Right cardiac atrium (tissue), 5 donors: Measurements from ENCODE around the gene RBM19. TPM values are rescaled to one million over a fixed set of nuclear protein-coding genes. Genes with fewer than 3 reads are reported as not detected.
A peak's percentile ranks its signal among the peaks of the same experiment; 100 is the strongest.
"Not testable (repeated sequence)": the region's sequence is repeated elsewhere in the genome, so short reads cannot be mapped to it uniquely, and the experiment has no call there.

Source experiments
- ATAC-seq, 2 donors: fragments of 200-7000 bp; cut with Tn5 transposase; one replicate each; pipeline versions ENCODE4 v1.8.0 to v1.9.1; 2020; ENCODE audit warnings: moderate library complexity in 2 of 2, mild to moderate bottlenecking in 1 of 2
- DNase-seq, 3 donors: peaks; one replicate each; pipeline ENCODE4 v3.0.0-alpha.2; 2020
- H3K27ac ChIP-seq: one replicate; pipeline ENCODE4 v1.5.1; 2013; ENCODE audit warnings: mild to moderate bottlenecking, low read length, control low read depth, moderate library complexity
- H3K27me3 ChIP-seq: one replicate; pipeline ENCODE4 v1.6.1; 2013; ENCODE audit not compliant: control insufficient read depth, insufficient read depth
- H3K4me1 ChIP-seq: one replicate; pipeline ENCODE4 v1.6.1; 2013; ENCODE audit warnings: low read length; ENCODE audit not compliant: control insufficient read depth, insufficient read depth
- H3K4me3 ChIP-seq: one replicate; pipeline ENCODE4 v1.5.1; 2013; ENCODE audit warnings: low read length, control low read depth
- H3K9me3 ChIP-seq: one replicate; pipeline ENCODE4 v1.6.1; 2013; ENCODE audit warnings: low read length; ENCODE audit not compliant: control insufficient read depth
- WGBS: extraction: QIAGEN DNeasy Blood & Tissue Kit; methylation state at CpG from one replicate; pipeline ENCODE4 v1.1.7; 2013; 5-methylcytosine and 5-hydroxymethylcytosine counted together
- intact Hi-C, 4 donors: fragments of 100-400 bp; cut with DNase I; formaldehyde crosslinking; loops; one replicate each; pipeline versions ENCODE4 v1.11.0 to v1.14.0; 2022 to 2023
- polyA plus RNA-seq: library from polyadenylated mRNA; stranded (reverse); fragments of 200-250 nt; gene quantifications from one replicate; pipeline ENCODE4 v1.2.3, GENCODE V29; 2013
- total RNA-seq, 4 donors: library from RNA; stranded (reverse); fragmentation: NEBNext Ultra II Directional; extraction: Animal tissue kit (Norgen Biotek cat#: 25700); gene quantifications; one replicate each; pipeline ENCODE4 v1.2.1, GENCODE V29; 2021
- donor health status: healthy with polysubstance abuse.
- donor health status: DM: no; HTN: yes; CAD: no.
- donor health status: DM: no; HTN: no; CAD: no.
- donor health status: DM: no; HTN: yes; CAD: no; lungs with severe emphysema.
- donor health status: DM: yes; HTN: yes; CAD: no.

Gene RBM19
- total and polyA plus RNA-seq, 5 donors = 12.7 to 21.7 (median 17.1) TPM

DNA sequence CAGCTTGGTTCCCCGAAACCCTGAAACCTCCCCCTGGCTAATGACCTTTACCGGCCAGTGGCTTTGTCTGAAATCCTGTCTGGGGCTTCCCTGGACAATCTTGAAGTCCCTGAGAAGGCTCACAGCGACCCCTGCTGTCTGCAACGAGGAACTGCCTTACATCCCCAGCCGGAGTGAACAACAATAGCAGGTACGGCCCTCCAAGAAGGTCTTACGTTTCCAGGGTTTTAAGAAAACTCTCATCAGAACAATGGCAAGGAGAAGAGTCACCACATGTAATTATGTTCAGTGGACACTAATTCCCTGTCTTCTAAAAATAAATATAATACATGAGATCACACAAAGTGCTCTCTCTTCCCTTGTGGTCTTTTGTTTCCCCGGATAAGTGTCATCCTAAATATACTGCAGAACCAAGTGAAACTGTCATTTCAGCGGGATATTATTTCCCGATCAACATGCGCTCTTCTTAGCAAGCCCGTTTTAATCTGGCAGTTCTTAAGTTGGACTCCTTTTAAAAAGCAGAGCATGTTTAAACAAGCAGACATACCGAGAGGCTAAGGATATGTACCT lies 53.3 kb downstream of the RBM19 start:
- no peaks in the 10 kb centered on the region for H3K9me3 ChIP-seq
- H3K27me3 ChIP-seq = no peaks in the 10 kb centered on the region
- DNase-seq = peak; percentile 53 to 81 (median 75)
- no peak overlapping the region for H3K27ac ChIP-seq
- peak; percentile 60 to 68 for ATAC-seq
- 47% methylated on average over 13 of the region's 13 CpGs for WGBS
- no peak overlapping the region for H3K4me3 ChIP-seq
- no peaks in the 10 kb centered on the region for H3K4me1 ChIP-seq
- intact Hi-C loops = loop anchor here (1.0 to 5.0 kb wide), 4 partner anchors 450 to 471 kb away; no protein-coding TSS in a partner anchor

- 95% methylated on average over 14 of the region's 14 CpGs for WGBS
Observed at GRCh38 chr12:113911971-113912759, 54.0 kb downstream of the RBM19 start.

GRCh38 chr12:113910751-113911272 lies 55.3 kb downstream of the RBM19 start:
- no peaks in the 10 kb centered on the region for H3K9me3 ChIP-seq
- intact Hi-C loops = loop anchor here in 3 of 4 donors (5.0 kb wide), 2 partner anchors 449 to 469 kb away; no protein-coding TSS in a partner anchor
- DNase-seq = no peak
- no peaks in the 10 kb centered on the region for H3K27me3 ChIP-seq
- ATAC-seq = no peak
- no peak overlapping the region for H3K4me3 ChIP-seq
- WGBS = 78% methylated on average over 6 of the region's 6 CpGs
- H3K4me1 ChIP-seq = no peaks in the 10 kb centered on the region
- H3K27ac ChIP-seq = no peak overlapping the region

More at GRCh38 chr12:113911971-113912759, 54.0 kb downstream of the RBM19 start:
- Histone ChIP-seq H3K9me3 (no peaks in the 10 kb centered on the region), H3K4me3 (no peak overlapping the region), H3K4me1 (no peaks in the 10 kb centered on the region), H3K27me3 (no peaks in the 10 kb centered on the region), H3K27ac (no peak overlapping the region)
- DNase-seq (no peak), ATAC-seq (peak; percentile 10 to 16)
- intact Hi-C loops = loop anchor here (1.0 to 5.0 kb wide), 4 partner anchors 449 to 470 kb away; no protein-coding TSS in a partner anchor

DNA sequence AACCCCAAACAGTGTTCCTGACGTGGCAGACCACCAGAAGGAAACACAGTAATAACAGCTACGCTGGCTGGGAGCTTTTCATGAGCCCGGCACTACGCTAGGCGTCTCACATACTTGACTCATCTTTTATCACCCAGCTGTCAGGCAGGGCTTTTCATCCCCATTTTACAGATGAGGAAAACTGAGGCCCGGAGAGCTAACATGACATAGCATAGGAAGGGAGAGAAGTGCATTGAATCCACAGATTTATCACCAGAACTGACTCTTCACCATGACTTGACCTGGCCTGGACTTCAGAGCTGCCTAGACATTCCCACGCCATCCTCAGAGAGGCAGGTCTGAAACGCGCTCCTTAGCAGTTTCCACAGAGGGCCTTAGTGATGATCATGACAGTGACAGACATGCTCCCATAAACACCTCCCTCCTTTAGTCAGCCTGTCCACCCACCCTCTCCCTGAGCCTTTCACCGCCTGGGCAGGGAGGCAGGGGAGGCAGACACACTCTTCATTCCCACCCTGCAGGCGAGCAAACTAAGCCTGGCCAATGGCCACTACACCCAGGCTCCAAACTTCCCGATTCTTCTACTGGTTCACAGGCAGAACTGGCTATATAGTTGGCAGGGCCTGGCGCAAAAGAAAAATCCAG lies 56.2 kb downstream of the RBM19 start:
- intact Hi-C loops = loop anchor here in 3 of 4 donors (5.0 kb wide), 2 partner anchors 448 to 468 kb away; no protein-coding TSS in a partner anchor
- WGBS = 98% methylated on average over 13 of the region's 13 CpGs
- Histone ChIP-seq H3K4me3 (no peak overlapping the region), H3K27ac (no peak overlapping the region), H3K27me3 (no peaks in the 10 kb centered on the region), H3K4me1 (no peaks in the 10 kb centered on the region), H3K9me3 (no peaks in the 10 kb centered on the region)
- no peak for ATAC-seq
- no peak for DNase-seq

GRCh38 chr12:113908584-113909100 lies 57.5 kb downstream of the RBM19 start:
- no peaks in the 10 kb centered on the region for H3K9me3 ChIP-seq
- no peaks in the 10 kb centered on the region for H3K4me1 ChIP-seq
- WGBS = 89% methylated on average over 6 of the region's 6 CpGs
- ATAC-seq = no peak
- no peaks in the 10 kb centered on the region for H3K27me3 ChIP-seq
- intact Hi-C loops = no loop called here
- H3K27ac ChIP-seq = no peak overlapping the region
- H3K4me3 ChIP-seq = no peak overlapping the region
- no peak for DNase-seq

DNA sequence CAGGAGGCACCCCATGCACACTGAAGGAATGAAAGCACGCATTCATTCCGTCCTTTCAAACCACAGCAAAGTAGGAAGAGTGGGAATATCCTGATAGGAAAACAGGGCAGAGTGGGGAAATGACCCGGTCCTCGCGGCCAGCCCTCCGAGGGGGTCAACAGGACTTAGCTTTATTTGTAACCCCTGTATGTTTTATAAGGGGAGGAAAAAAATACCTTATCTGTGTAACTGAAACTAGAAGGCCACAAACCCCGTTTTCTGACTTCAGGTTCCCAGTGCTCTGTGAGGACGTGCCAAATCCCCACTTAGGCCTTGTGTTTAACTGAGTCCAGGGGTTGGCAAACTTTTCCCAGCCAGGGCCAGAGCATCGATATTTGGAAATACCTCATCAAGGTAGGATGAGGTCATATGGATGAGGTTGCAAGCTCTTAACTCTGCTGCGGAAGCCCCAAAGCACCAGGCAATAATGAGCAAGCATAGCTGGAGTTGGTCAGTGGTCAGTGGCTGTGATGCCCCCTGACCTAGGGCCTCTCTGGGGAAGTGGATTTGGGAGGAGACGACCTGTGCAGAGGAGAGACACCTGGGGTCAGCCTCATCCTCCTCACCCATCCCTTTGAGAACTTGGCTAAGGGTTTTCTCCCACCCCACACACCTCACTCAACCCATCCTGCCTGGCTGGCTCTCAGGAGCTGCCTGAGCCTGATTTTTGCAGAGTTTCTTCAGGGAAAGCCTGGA lies 58.5 kb downstream of the RBM19 start:
- H3K9me3 ChIP-seq = no peaks in the 10 kb centered on the region
- no peak overlapping the region for H3K4me3 ChIP-seq
- no peaks in the 10 kb centered on the region for H3K4me1 ChIP-seq
- no peaks in the 10 kb centered on the region for H3K27me3 ChIP-seq
- WGBS = 93% methylated on average over 11 of the region's 11 CpGs
- ATAC-seq = no peak
- DNase-seq = no peak
- intact Hi-C loops = no loop called here
- H3K27ac ChIP-seq = no peak overlapping the region

GRCh38 chr12:113906411-113907200 lies 59.5 kb downstream of the RBM19 start:
- no peaks in the 10 kb centered on the region for H3K9me3 ChIP-seq
- WGBS = 96% methylated on average over 19 of the region's 19 CpGs
- H3K4me3 ChIP-seq = no peak overlapping the region
- DNase-seq (no peak), ATAC-seq (no peak)
- no peaks in the 10 kb centered on the region for H3K27me3 ChIP-seq
- no peak overlapping the region for H3K27ac ChIP-seq
- intact Hi-C loops = no loop called here
- H3K4me1 ChIP-seq = no peaks in the 10 kb centered on the region

- H3K9me3 ChIP-seq = no peaks in the 10 kb centered on the region
- intact Hi-C loops = no loop called here
- no peak overlapping the region for H3K27ac ChIP-seq
- H3K27me3 ChIP-seq = no peaks in the 10 kb centered on the region
- ATAC-seq = no peak
- no peak for DNase-seq
- no peak overlapping the region for H3K4me3 ChIP-seq
- 88% methylated on average over 4 of the region's 4 CpGs for WGBS
- H3K4me1 ChIP-seq = no peaks in the 10 kb centered on the region
Observed at GRCh38 chr12:113905829-113906228, 60.3 kb downstream of the RBM19 start.

DNA sequence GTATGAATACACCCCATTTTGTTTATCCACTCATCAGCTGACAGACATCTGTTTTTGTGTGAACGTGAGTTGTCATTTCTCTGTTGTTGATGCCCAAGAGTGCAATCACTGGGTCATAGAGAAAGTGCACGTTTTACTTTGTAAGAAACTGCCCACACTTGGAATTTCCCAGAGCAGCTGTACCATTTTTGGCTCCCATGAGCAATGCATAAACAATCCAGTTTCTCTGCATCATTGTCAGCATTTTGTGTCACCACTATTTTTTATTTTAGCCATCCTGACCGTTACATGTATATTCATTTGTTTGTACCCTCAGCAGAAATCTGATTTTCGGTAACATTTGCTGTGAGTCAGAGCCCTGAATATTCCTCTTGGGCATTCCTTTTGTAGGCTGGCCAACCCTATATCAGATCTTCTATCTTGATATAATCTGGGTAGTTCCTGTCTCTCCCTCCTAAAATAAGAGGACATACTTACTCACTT lies 62.7 kb downstream of the RBM19 start:
- no peaks in the 10 kb centered on the region for H3K4me1 ChIP-seq
- 85% methylated on average over 4 of the region's 4 CpGs for WGBS
- H3K27ac ChIP-seq = no peak overlapping the region
- ATAC-seq (no peak), DNase-seq (no peak)
- H3K4me3 ChIP-seq = no peak overlapping the region
- intact Hi-C loops = no loop called here
- no peaks in the 10 kb centered on the region for H3K27me3 ChIP-seq
- no peaks in the 10 kb centered on the region for H3K9me3 ChIP-seq

DNA sequence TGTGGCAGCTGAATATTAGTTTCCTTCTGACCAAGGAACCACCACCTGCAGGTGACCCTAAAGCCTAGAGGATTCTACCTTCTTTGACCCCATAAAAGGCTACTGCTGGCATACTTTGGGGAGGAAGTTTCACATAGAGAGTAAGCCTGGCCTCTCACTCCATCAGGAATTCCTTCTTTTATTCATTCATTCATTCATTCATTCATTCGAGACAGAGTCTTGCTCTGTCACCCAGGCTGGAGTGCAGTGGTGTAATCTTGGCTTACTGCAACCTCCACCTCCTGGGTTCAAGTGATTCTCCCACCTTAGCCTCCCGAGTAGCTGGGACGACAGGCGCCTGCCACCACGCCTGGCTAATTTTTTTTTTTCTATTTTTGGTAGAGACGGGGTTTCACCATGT lies 64.8 kb downstream of the RBM19 start:
- H3K9me3 ChIP-seq, DNase-seq, H3K4me3 ChIP-seq, H3K27ac ChIP-seq, intact Hi-C loops, H3K27me3 ChIP-seq, ATAC-seq, H3K4me1 ChIP-seq: not testable (repeated sequence)
- WGBS = 98% methylated on average over 6 of the region's 6 CpGs
